T47D (cell line): ENCODE data around the gene SMG7.

Experiments
- DNase-seq, 2 experiments: peaks; one replicate each; pipeline versions ENCODE4 v3.0.0 to v3.0.0-alpha.2; 2011 to 2012; ENCODE audit warnings: low read depth in 1 of 2, low spot score in 1 of 2
- JUND ChIP-seq: IDR thresholded peaks from 2 replicates; pipeline ENCODE4 v1.6.1; 2012; ENCODE audit warnings: low read depth
- in situ Hi-C: cut with HindIII; loops from 2 replicates; pipeline ENCODE4 v1.10.0; 2016; ENCODE audit warnings: low sequenced_read_pairs, low pct_unique_long_range_greater_than_20kb

SMG7 gene

GRCh38 chr1:183477986-183478781, 5.9 kb downstream of the SMG7 start:
- no peak for DNase-seq
- in situ Hi-C loops, result no loop called here
- TF ChIP-seq JUND, result no peak

GRCh38 chr1:183480971-183481441, 8.7 kb downstream of the SMG7 start:
- DNase-seq, result no peak
- in situ Hi-C loops, result no loop called here
- TF ChIP-seq JUND, result no peak

- in situ Hi-C loops, result no loop called here
- TF ChIP-seq JUND, result no peak
- no peak for DNase-seq
Observed at GRCh38 chr1:183483224-183483623, 10.9 kb downstream of the SMG7 start.

GRCh38 chr1:183484254-183484653, 12.0 kb downstream of the SMG7 start:
- no peak for DNase-seq
- in situ Hi-C loops, result no loop called here
- TF ChIP-seq JUND, result no peak

GRCh38 chr1:183484851-183485250, 12.6 kb downstream of the SMG7 start:
- no peak for DNase-seq
- TF ChIP-seq JUND, result no peak
- in situ Hi-C loops, result no loop called here

- DNase-seq, result no peak
- TF ChIP-seq JUND, result no peak
- in situ Hi-C loops, result no loop called here
Observed at GRCh38 chr1:183487674-183488442, 15.6 kb downstream of the SMG7 start.

GRCh38 chr1:183490932-183491331, 18.6 kb downstream of the SMG7 start:
- TF ChIP-seq JUND, result no peak
- in situ Hi-C loops, result no loop called here
- DNase-seq, result no peak

- DNase-seq, result no peak
- in situ Hi-C loops, result no loop called here
- TF ChIP-seq JUND, result no peak
Observed at GRCh38 chr1:183493540-183494245, 21.4 kb downstream of the SMG7 start.

- in situ Hi-C loops, result no loop called here
- TF ChIP-seq JUND, result no peak
- DNase-seq, result no peak
Observed at GRCh38 chr1:183495420-183495819, 23.1 kb downstream of the SMG7 start.

- no peak for DNase-seq
- no peak for TF ChIP-seq JUND
- in situ Hi-C loops, result no loop called here
Observed at GRCh38 chr1:183497218-183497617, 24.9 kb downstream of the SMG7 start.

GRCh38 chr1:183498342-183498991, 26.2 kb downstream of the SMG7 start:
- in situ Hi-C loops, result no loop called here
- no peak for TF ChIP-seq JUND
- DNase-seq, result no peak

GRCh38 chr1:183505454-183506089, 33.3 kb downstream of the SMG7 start:
- TF ChIP-seq JUND, result no peak

More at GRCh38 chr1:183505454-183506089, 33.3 kb downstream of the SMG7 start:
- in situ Hi-C loops, result no loop called here
- no peak for DNase-seq
